Bronchial epithelial cell (primary cell): ENCODE measurements around the gene C10orf71. TPM values are rescaled to one million over a fixed set of nuclear protein-coding genes. Genes with fewer than 3 reads are reported as not detected.

Experiments
- DNase-seq: peaks from one replicate; pipeline ENCODE4 v3.0.0-alpha.2; 2010; ENCODE audit warnings: low read depth
- FAIRE-seq: peaks from 2 replicates; lab custom pipeline; 2011; peaks lifted over from hg19 to GRCh38; lab: Jason Lieb, UNC
- H3K27me3 ChIP-seq: 2 replicates; pipeline ENCODE4 v1.5.1; 2011; ENCODE audit warnings: low read length; ENCODE audit not compliant: control insufficient read depth, insufficient read depth
- H3K36me3 ChIP-seq: 2 replicates; pipeline ENCODE4 v1.5.1; 2011; ENCODE audit warnings: low read length; ENCODE audit not compliant: control insufficient read depth, insufficient read depth
- H3K4me3 ChIP-seq: 2 replicates; pipeline ENCODE4 v1.5.1; 2011; ENCODE audit warnings: mild to moderate bottlenecking, low read depth, low read length, control low read depth
- total RNA-seq: library from RNA; depleted of rRNA; stranded (reverse); fragments of >200 nt; gene quantifications from 2 replicates; pipeline ENCODE4 v1.2.1, GENCODE V29; 2014
- TF ChIP-seq, protein P1 (sequence below): IDR thresholded peaks from 2 replicates; pipeline ENCODE4 v1.5.1; 2011; ENCODE audit warnings: mild to moderate bottlenecking, moderate library complexity, low read length, control low read depth, inconsistent platforms; ENCODE audit not compliant: insufficient read depth, severe bottlenecking

Gene C10orf71
- total RNA-seq, 1 donor from 2014 or later, result not detected

DNA sequence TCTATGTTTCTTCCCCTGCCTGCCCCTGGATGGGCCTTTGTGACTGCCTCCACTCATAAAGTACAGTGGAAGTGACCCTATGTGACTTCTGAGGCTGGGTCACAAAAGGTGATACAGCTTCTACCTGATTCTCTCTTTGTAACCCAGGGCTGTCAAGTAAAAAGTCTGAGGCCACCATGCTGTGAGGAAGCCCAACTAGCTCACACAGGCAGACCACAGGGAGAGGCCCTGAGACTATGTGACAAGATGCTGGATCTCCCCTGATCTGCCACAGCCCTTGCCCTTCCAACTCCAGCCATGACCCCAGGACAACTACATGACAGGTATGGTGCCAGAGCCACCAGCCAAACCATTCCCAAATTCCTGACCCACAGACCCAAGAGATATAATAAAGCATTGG, 51.2 kb downstream of the C10orf71 start:
- Histone ChIP-seq H3K36me3 (no peaks in the 10 kb centered on the region), H3K27me3 (no peaks in the 10 kb centered on the region), H3K4me3 (no peak overlapping the region)
- TF ChIP-seq, protein P1, sequence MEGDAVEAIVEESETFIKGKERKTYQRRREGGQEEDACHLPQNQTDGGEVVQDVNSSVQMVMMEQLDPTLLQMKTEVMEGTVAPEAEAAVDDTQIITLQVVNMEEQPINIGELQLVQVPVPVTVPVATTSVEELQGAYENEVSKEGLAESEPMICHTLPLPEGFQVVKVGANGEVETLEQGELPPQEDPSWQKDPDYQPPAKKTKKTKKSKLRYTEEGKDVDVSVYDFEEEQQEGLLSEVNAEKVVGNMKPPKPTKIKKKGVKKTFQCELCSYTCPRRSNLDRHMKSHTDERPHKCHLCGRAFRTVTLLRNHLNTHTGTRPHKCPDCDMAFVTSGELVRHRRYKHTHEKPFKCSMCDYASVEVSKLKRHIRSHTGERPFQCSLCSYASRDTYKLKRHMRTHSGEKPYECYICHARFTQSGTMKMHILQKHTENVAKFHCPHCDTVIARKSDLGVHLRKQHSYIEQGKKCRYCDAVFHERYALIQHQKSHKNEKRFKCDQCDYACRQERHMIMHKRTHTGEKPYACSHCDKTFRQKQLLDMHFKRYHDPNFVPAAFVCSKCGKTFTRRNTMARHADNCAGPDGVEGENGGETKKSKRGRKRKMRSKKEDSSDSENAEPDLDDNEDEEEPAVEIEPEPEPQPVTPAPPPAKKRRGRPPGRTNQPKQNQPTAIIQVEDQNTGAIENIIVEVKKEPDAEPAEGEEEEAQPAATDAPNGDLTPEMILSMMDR, result no peak
- FAIRE-seq (no peak), DNase-seq (no peak)

DNA sequence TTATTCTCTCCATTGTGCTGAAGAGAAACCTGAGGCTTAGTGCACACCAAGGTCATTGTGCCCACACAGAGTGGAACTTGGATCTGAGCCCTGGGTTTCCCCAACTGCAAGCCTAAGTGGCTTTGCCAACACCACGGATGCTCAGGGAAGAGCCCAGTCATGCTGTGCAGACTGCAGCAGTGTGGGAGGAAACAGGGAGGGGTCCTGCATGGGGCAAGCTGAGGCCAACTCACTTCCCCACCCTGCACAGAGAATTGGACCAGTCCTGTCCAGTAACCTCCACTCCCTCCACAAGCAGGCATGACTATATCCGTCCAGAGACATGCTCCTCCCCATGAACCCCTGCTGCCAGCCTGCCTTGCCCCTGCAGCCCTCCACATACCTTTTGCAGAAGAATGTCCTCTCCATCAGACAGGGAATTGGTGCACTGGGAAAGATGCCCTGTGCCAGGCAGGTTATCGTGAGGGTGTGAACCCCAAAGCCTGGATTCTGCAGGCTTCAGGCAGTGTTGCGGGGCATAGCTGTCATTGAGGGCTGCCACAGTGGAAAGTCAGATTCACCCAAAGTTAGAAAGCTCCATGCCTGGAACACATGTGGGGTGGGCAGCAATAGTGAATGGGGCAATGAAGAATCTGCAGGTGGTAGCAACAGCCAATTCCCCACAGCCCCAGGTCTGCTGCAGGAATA, 52.0 kb downstream of the C10orf71 start:
- FAIRE-seq, result no peak
- TF ChIP-seq, protein P1, result no peak
- H3K36me3 ChIP-seq, result no peaks in the 10 kb centered on the region
- no peak for DNase-seq
- H3K27me3 ChIP-seq, result no peaks in the 10 kb centered on the region
- no peak overlapping the region for H3K4me3 ChIP-seq

DNA sequence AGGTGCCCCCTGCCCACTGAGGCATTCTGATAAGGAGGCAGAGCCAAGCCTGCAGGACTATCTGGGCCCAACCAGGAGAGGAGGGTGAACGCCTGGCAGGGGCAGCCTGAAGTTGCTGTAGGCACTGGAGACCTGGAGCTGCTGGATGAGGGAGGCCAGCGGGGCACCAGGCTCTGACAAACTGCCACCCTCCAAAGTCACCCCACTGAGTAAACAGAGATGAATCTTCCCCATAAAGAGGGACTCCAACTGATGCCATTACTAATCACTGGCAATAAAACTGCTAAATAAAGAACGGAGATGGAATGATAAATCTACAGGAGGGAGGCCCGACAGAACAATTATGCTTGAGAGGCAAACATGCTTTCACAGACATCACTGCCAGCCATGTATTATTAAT, 52.7 kb downstream of the C10orf71 start:
- H3K36me3 ChIP-seq, result no peaks in the 10 kb centered on the region
- FAIRE-seq, result no peak
- TF ChIP-seq, protein P1, result no peak

DNA sequence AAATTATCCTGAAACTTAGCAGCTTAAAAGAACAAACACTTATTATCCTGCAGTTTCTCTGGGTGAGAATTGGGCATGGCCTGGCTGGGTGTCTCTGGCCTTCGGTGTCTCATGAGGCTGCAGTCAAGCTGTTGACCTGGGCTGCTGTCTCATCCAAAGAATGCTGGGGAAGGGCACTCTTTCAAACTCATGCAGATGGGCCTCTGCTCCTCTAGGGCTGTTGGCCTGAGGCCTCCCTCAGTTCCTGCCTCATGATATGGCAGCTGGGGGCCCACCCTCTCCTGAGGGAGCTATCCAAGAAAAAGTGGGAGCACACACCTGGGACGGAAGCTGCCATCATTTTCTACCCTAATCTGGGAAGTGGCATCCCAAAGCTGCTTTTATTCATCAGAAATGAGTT, 53.4 kb downstream of the C10orf71 start:
- no peaks in the 10 kb centered on the region for H3K36me3 ChIP-seq
- FAIRE-seq, result no peak
- no peaks in the 10 kb centered on the region for H3K27me3 ChIP-seq
- no peak for DNase-seq
- no peak overlapping the region for H3K4me3 ChIP-seq
- TF ChIP-seq, protein P1, result no peak

More for the DNA sequence above, 52.7 kb downstream of the C10orf71 start:
- Histone ChIP-seq H3K27me3 (no peaks in the 10 kb centered on the region), H3K4me3 (no peak overlapping the region)
- no peak for DNase-seq

DNA sequence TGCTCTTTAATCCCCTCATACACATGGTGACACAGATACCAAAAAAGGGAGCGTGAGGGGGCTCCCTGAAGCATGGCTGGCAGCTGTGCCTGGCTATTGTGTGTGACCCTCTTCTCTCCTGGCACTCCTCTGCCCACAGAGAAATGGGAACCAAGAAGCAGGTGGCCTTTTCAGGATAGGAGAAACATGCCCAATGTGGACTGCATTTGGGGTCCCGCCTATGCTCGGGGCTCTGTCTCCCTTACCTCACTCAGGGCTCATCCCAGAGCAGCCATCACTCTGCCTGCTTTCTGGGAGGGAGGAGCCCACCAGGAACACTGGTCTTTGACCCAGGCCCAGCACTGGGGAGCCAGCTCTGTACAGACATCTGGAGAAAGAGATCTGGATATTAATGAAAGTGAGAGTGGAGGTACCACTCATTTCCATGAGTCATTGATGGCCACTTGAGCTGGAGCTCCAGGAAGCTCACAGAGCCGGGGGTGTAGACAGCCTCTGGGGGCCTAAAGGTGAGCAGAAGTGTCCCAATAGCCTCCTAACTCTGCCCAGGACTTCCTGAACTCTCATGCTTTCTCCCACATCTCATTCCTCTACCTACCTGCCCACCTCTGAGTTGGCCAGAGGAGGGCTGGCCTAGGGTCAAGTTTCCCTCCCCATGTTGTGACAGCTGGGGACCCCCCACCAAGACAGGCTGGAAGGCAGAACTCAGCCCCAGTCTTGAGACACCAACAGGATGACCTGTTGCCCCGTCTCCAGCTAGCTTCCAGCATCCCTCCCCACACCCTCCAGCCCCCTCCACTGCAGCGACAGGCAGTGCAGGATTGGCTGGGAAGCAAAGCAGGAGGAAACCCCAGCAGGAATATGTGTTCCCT, 54.3 kb downstream of the C10orf71 start:
- Histone ChIP-seq H3K27me3 (no peaks in the 10 kb centered on the region), H3K4me3 (no peak overlapping the region), H3K36me3 (no peaks in the 10 kb centered on the region)
- TF ChIP-seq, protein P1, result no peak
- DNase-seq, result no peak
- no peak for FAIRE-seq
